KG1 (cell line): Measurements from ENCODE around the gene RMC1.
"Not testable (repeated sequence)": the region's sequence is repeated elsewhere in the genome, so short reads cannot be mapped to it uniquely, and the experiment has no call there.

ENCODE experiments used
- DNase-seq: peaks from one replicate; lab custom pipeline; 2025; lab: John Stamatoyannopoulos, UW

RMC1 gene

GRCh38 chr18:23498117-23498516 is 5.2 kb upstream of the RMC1 start:
- peak; percentile 30 for DNase-seq

GRCh38 chr18:23498877-23499276 is 4.4 kb upstream of the RMC1 start:
- DNase-seq = peak; percentile 65

- no peak for DNase-seq
Observed at GRCh38 chr18:23499291-23499781, 4.0 kb upstream of the RMC1 start.

- no peak for DNase-seq
Observed at GRCh38 chr18:23501626-23502025, 1.7 kb upstream of the RMC1 start.

- DNase-seq = no peak
Observed at GRCh38 chr18:23502516-23503037, 734 bp upstream of the RMC1 start.

DNA sequence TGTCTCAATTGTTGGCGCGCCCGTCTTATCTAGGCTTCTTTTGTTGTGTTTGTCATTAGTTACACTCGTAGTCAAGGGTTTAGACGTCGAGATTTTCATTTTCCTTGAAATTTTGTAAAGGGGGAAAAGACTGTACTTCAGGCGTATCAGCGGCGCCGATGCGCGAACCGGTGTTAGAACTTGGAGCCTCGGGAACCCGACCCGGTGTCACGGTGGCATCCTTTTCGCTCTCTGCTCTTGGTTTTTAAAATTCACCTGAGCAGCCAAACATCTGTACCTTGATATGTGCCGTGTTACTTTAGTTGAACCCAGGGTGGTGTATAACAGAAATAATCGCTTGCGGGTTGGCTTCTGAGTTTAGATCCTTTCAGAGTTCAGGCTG is 643 bp downstream of the RMC1 start:
- DNase-seq = no peak

GRCh38 chr18:23504720-23505119 is 1.4 kb downstream of the RMC1 start:
- DNase-seq = no peak

- no peak for DNase-seq
Observed at GRCh38 chr18:23506393-23506792, 3.1 kb downstream of the RMC1 start.

DNA sequence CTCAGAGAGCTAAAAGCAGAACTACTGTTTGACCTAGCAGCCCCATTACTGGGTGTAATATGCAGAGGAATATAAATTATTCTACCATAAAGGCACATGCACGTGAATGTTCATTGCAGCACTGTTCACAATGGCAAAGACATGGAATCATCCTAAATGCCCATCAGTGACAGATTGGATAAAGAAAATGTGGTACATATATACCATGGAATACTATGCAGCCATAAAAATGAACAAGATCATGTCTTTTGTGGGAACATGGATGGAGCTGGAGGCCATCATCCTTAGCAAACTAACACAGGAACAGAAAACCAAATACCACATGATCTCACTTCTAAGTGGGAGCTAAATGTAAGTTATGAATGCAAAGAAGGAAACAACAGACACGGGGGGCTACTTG is 7.6 kb downstream of the RMC1 start:
- not testable (repeated sequence) for DNase-seq

DNA sequence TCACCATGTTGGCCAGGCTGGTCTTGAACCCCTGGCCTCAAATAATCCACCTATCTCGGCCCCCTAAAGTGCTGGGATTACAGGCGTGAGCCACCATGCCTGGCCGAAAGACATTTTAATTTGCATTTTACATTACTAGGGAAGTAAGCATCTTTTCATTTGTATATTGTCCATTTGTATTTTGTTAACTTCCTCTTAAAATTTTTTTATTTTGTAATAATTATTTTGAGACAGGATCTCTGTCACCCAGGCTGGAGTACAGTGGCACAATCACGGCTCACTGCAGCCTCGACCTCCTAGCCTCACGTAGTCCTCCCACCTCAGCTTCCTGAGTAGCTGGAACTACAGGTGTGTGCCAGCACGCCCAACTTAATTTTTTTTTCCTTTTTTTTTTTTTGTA is 8.9 kb downstream of the RMC1 start:
- DNase-seq = not testable (repeated sequence)

DNA sequence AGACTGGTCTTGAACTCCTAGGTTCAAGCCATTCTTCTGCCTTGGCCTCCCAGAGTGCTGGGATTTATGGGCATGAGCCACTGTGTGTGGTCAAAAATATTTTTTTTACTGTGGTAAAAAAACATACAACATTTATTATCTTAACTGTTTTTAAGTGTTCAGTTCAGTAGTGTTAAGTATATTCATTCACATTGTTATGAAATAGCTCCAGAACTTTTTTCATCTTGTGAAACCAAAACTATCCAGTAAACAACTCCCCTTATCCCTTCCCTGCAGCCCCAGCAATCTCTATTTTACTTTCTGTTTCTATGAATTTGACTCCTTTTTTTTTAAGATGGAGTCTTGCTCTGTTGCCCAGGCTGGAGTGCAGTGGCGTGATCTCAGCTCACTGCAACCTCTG is 9.3 kb downstream of the RMC1 start:
- DNase-seq = no peak

DNA sequence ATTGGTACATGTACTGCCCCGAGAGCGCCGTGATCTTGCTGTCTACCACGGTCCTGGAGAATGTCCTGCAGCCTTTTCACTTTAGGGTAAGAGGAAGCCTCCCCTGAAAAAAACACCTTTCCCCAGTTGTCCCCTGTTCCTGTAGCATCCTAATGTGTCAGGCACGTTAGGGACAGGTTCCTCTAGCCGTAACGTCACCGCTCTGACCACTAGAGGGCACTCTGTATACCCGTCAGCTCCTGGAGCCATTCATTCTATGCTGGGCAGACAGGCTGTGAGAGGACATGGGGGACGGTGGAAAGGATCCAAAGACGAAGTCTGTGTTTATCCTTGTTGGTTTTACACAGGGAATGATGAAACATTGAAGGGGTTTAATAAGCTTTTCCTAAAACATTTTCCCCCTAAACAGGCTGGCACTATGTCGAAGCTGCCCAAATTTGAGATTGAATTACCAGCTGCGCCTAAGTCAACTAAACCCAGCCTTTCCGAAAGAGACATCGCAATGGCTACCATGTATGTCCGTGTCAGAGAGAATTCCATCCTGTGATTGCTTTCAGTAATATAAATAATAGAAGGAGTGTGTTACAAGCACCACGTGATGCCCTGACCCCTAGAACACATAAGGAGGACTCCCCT is 12.7 kb downstream of the RMC1 start:
- DNase-seq = peak; percentile 51

GRCh38 chr18:23519734-23520133 is 16.4 kb downstream of the RMC1 start:
- no peak for DNase-seq

GRCh38 chr18:23521271-23521670 is 18.0 kb downstream of the RMC1 start:
- no peak for DNase-seq

- DNase-seq = no peak
Observed at GRCh38 chr18:23521907-23522306, 18.6 kb downstream of the RMC1 start.

- no peak for DNase-seq
Observed at GRCh38 chr18:23523429-23524212, 20.3 kb downstream of the RMC1 start.

GRCh38 chr18:23524213-23524707 is 20.9 kb downstream of the RMC1 start:
- no peak for DNase-seq

DNA sequence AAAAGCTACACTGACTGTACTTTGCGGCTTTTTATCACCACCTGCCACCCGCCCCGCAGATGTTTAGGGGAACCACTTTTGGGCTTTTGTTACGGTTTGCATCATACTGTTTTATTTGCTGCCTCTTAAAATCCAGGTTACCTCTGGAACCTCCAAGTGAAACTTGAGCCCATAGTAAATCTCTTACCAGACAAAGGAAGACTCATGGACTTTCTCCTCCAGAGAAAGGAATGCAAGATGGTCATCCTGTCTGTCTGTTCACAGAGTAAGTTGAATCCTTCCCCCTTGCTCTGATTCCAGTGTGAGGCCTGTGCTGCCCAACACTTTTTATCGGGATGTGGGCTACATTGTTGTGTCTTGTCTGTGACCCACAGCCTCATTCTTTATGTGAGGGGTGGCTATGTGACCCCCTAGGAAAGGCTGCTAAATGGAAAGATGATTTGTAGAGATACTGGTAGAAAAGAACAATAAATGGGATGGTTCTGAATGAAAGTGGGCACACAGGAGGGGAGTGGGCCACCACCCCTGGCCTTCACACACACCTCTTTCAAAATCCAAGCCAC is 23.3 kb downstream of the RMC1 start:
- DNase-seq = no peak

DNA sequence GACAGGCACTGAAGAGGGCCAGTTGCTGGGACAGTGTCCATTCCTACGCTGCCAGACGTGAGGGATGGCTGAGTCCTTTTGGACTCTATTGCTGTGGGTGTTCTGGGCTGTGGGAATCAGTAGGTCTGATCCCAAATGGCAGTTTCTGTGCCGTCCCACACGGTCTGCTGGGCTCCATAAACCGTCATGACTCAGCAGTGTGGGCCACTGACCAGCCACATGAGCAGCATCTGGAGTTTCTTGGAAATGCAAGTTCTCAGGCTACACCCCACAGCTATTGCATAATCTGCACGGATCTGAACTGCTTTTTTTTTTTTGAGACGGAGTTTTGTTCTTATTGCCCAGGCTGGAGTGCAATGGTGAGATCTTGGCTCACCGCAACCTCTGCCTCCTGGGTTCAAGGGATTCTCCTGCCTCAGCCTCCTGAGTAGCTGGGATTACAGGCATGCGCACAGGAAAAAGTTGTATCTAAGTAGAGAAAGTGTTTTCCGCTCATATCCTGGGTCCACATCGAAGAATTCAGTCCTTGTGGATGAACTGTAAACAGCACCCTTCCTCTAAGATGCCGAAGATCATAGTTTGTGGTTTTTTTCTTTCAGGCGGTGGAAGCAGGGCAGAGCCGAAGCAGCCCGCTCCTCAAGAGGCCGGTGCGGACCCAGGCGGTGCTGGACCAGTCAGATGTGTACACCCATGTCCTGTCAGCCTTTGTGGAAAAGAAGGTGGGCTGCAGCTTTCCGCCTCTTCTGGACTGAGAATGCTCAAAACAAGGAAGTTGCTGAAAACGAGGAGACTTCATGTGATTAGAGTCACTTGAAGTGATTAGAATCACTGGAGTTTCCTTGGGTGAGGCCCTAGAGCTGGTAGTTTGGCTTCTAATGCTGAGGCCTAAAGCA is 25.5 kb downstream of the RMC1 start:
- DNase-seq = no peak

GRCh38 chr18:23529604-23530003 is 26.3 kb downstream of the RMC1 start:
- DNase-seq = no peak

GRCh38 chr18:23530195-23530594 is 26.9 kb downstream of the RMC1 start:
- DNase-seq = no peak

GRCh38 chr18:23531912-23532311 is 28.6 kb downstream of the RMC1 start:
- DNase-seq = no peak
